Suprapubic skin (tissue), 4 donors: Measurements from ENCODE around the gene PRDM5. TPM values are rescaled to one million over a fixed set of nuclear protein-coding genes. Genes with fewer than 3 reads are reported as not detected.
A peak's percentile ranks its signal among the peaks of the same experiment; 100 is the strongest.

Source experiments
- DNase-seq, 2 donors: peaks; one replicate each; pipeline ENCODE4 v3.0.0-alpha.2; 2019; ENCODE audit warnings: low spot score in 2 of 2
- H3K27ac ChIP-seq: fragments of 200-600 bp; sonication (generic); one replicate; pipeline ENCODE4 v1.5.1; 2019
- H3K27me3 ChIP-seq: fragments of 200-600 bp; sonication (generic); one replicate; pipeline ENCODE4 v1.5.1; 2019
- H3K36me3 ChIP-seq: fragments of 200-600 bp; sonication (generic); one replicate; pipeline ENCODE4 v1.5.1; 2019
- H3K4me1 ChIP-seq: fragments of 200-600 bp; sonication (generic); one replicate; pipeline ENCODE4 v1.5.1; 2019
- H3K4me3 ChIP-seq: fragments of 200-600 bp; sonication (generic); one replicate; pipeline ENCODE4 v1.5.1; 2019; ENCODE audit warnings: mild to moderate bottlenecking
- H3K9me3 ChIP-seq: fragments of 200-600 bp; sonication (generic); one replicate; pipeline ENCODE4 v1.5.1; 2019
- EP300 ChIP-seq: sonication (generic); formaldehyde crosslinking; IDR thresholded peaks from one replicate; pipeline ENCODE4 v1.6.1; 2017; ENCODE audit warnings: antibody characterized with exemption
- POLR2A ChIP-seq, 2 donors: fragments of 450-650 bp; IDR thresholded peaks; one replicate each; pipeline ENCODE4 v1.6.1; 2017; ENCODE audit warnings: antibody characterized with exemption in 2 of 2, mild to moderate bottlenecking in 2 of 2, moderate library complexity in 2 of 2
- POLR2AphosphoS5 ChIP-seq, 3 donors: sonication (generic); formaldehyde crosslinking; IDR thresholded peaks; one replicate each; pipeline ENCODE4 v1.6.1; 2017; ENCODE audit warnings: antibody characterized with exemption in 3 of 3
- WGBS: methylation state at CpG from one replicate; pipeline ENCODE4 v1.1.5; 2018; 5-methylcytosine and 5-hydroxymethylcytosine counted together
- total RNA-seq, 4 donors: library from RNA; depleted of rRNA; stranded (reverse); fragments of >200 nt; gene quantifications; one replicate each; pipeline ENCODE4 v1.1.0, GENCODE V29; 2016
- TF ChIP-seq, protein P1 (sequence below), 2 donors: fragments of 200-600 bp in 1 of 2; fragments of 450-650 bp in 1 of 2; sonication (generic) in 1 of 2; IDR thresholded peaks; one replicate each; pipeline ENCODE4 v1.5.1; 2016 to 2019; ENCODE audit warnings: antibody characterized with exemption in 2 of 2, mild to moderate bottlenecking in 1 of 2, moderate library complexity in 1 of 2

Gene PRDM5
- 10 to 100 TPM in 1 of 4 donors, 1 to 10 TPM in 3; 3.0 to 12.0 (median 4.5) TPM for total RNA-seq

DNA sequence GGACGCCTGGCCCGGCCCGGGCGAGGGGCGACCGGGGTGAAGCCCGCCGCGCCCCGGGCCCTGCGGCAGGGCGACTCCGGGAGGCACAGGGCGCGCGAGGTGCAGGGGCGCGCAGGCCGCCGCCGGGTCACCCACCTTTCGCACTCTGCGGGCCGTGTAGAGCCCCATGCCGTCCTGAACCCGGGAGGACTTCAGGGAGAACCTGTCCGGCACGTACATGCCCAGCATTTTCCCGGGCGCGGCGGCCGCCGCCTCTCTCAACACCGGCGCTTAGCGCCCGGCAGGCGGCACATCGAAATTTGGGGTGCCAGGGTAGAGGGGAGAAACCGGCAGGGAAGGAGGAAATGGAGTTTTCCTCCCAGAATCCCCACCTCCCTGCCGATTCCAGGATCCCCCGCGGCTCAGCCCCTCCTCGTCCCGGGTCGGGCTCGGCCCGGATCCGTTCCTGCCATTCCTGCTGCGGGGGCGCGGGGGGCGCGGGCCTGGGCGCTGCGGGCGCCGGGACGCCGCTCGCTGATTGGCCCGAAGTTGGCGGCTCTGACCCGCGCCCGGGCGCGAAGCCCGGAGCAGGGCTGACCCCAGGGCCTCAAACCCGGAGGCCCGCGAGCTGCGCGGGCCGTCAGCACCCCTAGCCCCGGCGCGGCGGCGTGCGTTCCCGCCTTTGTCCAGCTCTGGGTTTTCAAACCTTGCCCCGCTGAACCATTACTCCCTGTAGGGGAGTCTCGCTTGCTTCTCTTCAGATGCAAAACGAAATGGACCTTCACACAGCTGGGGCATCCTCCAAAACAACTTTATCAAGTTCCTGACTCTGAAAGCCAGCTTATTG, at the start of gene PRDM5:
Gene PRDM5 (minus strand): TSS at position 346 of the 826 bp plus-strand sequence. CDS start 118 bp downstream, at position 228.
- TF ChIP-seq, protein P1, sequence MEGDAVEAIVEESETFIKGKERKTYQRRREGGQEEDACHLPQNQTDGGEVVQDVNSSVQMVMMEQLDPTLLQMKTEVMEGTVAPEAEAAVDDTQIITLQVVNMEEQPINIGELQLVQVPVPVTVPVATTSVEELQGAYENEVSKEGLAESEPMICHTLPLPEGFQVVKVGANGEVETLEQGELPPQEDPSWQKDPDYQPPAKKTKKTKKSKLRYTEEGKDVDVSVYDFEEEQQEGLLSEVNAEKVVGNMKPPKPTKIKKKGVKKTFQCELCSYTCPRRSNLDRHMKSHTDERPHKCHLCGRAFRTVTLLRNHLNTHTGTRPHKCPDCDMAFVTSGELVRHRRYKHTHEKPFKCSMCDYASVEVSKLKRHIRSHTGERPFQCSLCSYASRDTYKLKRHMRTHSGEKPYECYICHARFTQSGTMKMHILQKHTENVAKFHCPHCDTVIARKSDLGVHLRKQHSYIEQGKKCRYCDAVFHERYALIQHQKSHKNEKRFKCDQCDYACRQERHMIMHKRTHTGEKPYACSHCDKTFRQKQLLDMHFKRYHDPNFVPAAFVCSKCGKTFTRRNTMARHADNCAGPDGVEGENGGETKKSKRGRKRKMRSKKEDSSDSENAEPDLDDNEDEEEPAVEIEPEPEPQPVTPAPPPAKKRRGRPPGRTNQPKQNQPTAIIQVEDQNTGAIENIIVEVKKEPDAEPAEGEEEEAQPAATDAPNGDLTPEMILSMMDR (IDR thresholded peaks at IDR 0.05): peak in 1 of 2 donors; percentile 11
- TF ChIP-seq EP300: no peak
- TF ChIP-seq POLR2A (IDR thresholded peaks at IDR 0.05): peak in 1 of 2 donors; percentile 5
- no peak for TF ChIP-seq POLR2AphosphoS5 (IDR thresholded peaks at IDR 0.05)
- peak in 1 of 2 donors; percentile 70 for DNase-seq
- H3K27me3 ChIP-seq: no peaks in the 10 kb centered on the region
- no peaks in the 10 kb centered on the region for H3K9me3 ChIP-seq
- 1% methylated on average over 35 of the region's 86 CpGs for WGBS
- H3K4me1 ChIP-seq: peaks cover 23% of the 10 kb centered on the region
- H3K36me3 ChIP-seq: no peaks in the 10 kb centered on the region
- peak within 1 kb of the TSS; percentile 90 for H3K27ac ChIP-seq
- H3K4me3 ChIP-seq: peak within 1 kb of the TSS; percentile 70

DNA sequence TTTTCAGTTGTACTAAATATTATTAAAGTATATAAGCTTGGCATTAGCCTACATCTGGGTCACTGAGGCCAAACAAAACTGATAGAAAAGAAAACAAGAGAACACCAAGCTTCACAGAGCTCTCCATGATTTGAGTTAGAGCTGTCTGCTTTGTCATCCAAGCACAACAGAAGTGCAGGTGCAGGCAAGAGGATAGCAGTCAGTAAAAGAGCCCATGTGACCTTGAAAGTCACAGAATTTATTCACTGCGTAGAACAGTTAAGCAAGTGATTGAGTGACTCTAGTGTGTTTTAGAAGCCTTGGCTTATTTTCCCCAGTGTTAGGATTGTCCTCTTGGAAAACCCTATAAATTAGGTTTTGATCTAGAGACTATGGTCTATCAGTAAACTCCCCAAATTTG, 49.4 kb upstream of the PRDM5 start:
- no peak for DNase-seq
- Histone ChIP-seq H3K9me3 (no peaks in the 10 kb centered on the region), H3K27me3 (no peaks in the 10 kb centered on the region), H3K4me1 (no peaks in the 10 kb centered on the region), H3K4me3 (no peak overlapping the region), H3K27ac (no peak overlapping the region), H3K36me3 (no peaks in the 10 kb centered on the region)
- TF ChIP-seq, protein P1 (IDR thresholded peaks at IDR 0.05): no peak
- no peak for TF ChIP-seq POLR2A (IDR thresholded peaks at IDR 0.05)
- WGBS: 71% methylated on average over 1 of the region's 1 CpG

DNA sequence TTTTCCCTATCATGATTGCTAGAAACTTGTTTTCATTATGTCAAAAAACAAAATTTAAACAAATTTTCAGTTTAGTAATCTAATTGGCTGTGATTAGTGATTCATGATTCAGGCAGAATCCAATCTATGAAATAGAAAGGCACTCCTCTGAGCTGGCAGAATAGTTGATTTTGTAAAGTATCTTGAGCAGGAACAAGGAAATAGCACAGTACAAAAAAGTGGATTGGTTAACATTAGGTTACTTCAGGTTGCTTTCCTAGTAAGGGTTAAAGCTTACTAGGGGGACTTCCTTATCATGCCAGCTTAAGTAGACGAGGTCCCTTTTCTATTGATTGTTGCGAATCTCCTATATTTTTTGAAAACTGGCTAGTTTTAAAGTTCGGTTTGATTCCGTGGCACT, 43.4 kb upstream of the PRDM5 start:
- no peak for DNase-seq
- Histone ChIP-seq H3K9me3 (no peaks in the 10 kb centered on the region), H3K4me1 (no peaks in the 10 kb centered on the region), H3K27me3 (no peaks in the 10 kb centered on the region), H3K36me3 (no peaks in the 10 kb centered on the region), H3K27ac (no peak overlapping the region), H3K4me3 (no peak overlapping the region)
- 67% methylated on average over 4 of the region's 4 CpGs for WGBS
- TF ChIP-seq EP300 (no peak), POLR2AphosphoS5 (IDR thresholded peaks at IDR 0.05) (no peak), POLR2A (IDR thresholded peaks at IDR 0.05) (no peak)
- TF ChIP-seq, protein P1 (IDR thresholded peaks at IDR 0.05): no peak

DNA sequence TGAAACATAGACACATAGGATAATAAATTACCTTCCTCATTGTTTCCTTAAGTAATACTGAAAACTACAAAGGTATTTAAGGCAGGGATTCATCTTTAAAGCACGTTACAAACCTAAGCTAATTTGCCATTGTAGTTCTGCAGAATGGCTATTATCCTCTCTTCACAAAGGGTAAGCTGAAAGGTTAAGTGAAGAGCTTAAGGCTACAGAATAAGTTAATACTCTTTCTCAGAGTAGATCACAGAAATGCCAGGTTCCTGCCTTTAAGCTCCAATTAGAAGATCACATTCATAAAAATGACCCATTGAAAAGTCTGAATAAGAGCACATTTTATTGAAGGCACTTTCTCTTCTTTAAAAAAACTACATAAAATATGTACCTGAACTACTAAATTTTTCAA, 42.1 kb upstream of the PRDM5 start:
- WGBS: 67% methylated on average over 1 of the region's 1 CpG
- no peak overlapping the region for H3K27ac ChIP-seq
- no peaks in the 10 kb centered on the region for H3K36me3 ChIP-seq
- H3K4me1 ChIP-seq: no peaks in the 10 kb centered on the region
- H3K27me3 ChIP-seq: no peaks in the 10 kb centered on the region
- no peak overlapping the region for H3K4me3 ChIP-seq
- no peaks in the 10 kb centered on the region for H3K9me3 ChIP-seq
- DNase-seq: no peak
- TF ChIP-seq, protein P1 (IDR thresholded peaks at IDR 0.05): no peak
- no peak for TF ChIP-seq POLR2A (IDR thresholded peaks at IDR 0.05)
- TF ChIP-seq EP300: no peak
- TF ChIP-seq POLR2AphosphoS5 (IDR thresholded peaks at IDR 0.05): no peak

DNA sequence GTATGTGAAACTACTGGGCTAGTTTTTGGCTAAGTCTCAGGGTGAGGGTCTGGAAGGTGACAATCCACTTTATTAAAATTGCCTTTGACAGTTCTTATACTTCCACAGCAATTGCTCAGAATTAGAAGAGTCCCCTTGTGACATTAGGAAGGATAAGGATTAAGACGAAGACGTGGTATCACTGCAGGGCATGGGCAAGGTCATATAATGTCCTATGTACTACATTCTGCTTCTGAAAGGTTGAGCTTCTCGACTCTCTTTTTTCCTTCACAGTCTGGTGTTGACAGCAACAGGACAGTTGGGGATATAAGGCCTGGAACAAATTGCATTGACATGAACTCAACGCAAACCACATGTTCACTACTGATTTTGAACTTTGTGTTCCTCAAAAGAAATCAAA, 40.9 kb upstream of the PRDM5 start:
- TF ChIP-seq POLR2A (IDR thresholded peaks at IDR 0.05) (no peak), POLR2AphosphoS5 (IDR thresholded peaks at IDR 0.05) (no peak)
- Histone ChIP-seq H3K36me3 (no peaks in the 10 kb centered on the region), H3K9me3 (no peaks in the 10 kb centered on the region), H3K4me1 (no peaks in the 10 kb centered on the region), H3K27ac (no peak overlapping the region), H3K27me3 (no peaks in the 10 kb centered on the region), H3K4me3 (no peak overlapping the region)
- WGBS: 70% methylated on average over 4 of the region's 4 CpGs
- no peak for DNase-seq
